Inferior parietal cortex (tissue), 1 donor: ENCODE data around the gene ZNF396.

Experiments used
- DNase-seq: peaks from one replicate; pipeline ENCODE4 v3.0.0-alpha.2; 2016; ENCODE audit errors: extremely low spot score

ZNF396 gene

GRCh38 chr18:35376742-35377695, at the start of gene ZNF396:
Gene ZNF396 (minus strand): TSS chr18:35377337. CDS start chr18:35374292, 3,045 bp downstream.
- peak; percentile 45 for DNase-seq

GRCh38 chr18:35426786-35427185, 49.6 kb upstream of the ZNF396 start:
- no peak for DNase-seq

- no peak for DNase-seq
Observed at GRCh38 chr18:35424356-35424755, 47.2 kb upstream of the ZNF396 start.

GRCh38 chr18:35422237-35422636, 45.1 kb upstream of the ZNF396 start:
- no peak for DNase-seq

- no peak for DNase-seq
Observed at GRCh38 chr18:35418610-35419009, 41.5 kb upstream of the ZNF396 start.

- DNase-seq, result no peak
Observed at GRCh38 chr18:35417223-35417622, 40.1 kb upstream of the ZNF396 start.

- peak; percentile 22 for DNase-seq
Observed at GRCh38 chr18:35415511-35416073, 38.5 kb upstream of the ZNF396 start.

- DNase-seq, result no peak
Observed at GRCh38 chr18:35413163-35413511, 36.0 kb upstream of the ZNF396 start.

GRCh38 chr18:35411625-35412351, 34.7 kb upstream of the ZNF396 start:
- no peak for DNase-seq

- no peak for DNase-seq
Observed at GRCh38 chr18:35410561-35410960, 33.4 kb upstream of the ZNF396 start.

- DNase-seq, result no peak
Observed at GRCh38 chr18:35409911-35410310, 32.8 kb upstream of the ZNF396 start.

GRCh38 chr18:35408843-35409261, 31.7 kb upstream of the ZNF396 start:
- no peak for DNase-seq

- DNase-seq, result peak; percentile 90
Observed at GRCh38 chr18:35407871-35408481, 30.8 kb upstream of the ZNF396 start.

GRCh38 chr18:35406666-35407065, 29.5 kb upstream of the ZNF396 start:
- no peak for DNase-seq

GRCh38 chr18:35397976-35398375, 20.8 kb upstream of the ZNF396 start:
- DNase-seq, result no peak

- DNase-seq, result no peak
Observed at GRCh38 chr18:35393716-35394115, 16.6 kb upstream of the ZNF396 start.

GRCh38 chr18:35392375-35392774, 15.2 kb upstream of the ZNF396 start:
- no peak for DNase-seq

- DNase-seq, result no peak
Observed at GRCh38 chr18:35390951-35391700, 14.0 kb upstream of the ZNF396 start.

GRCh38 chr18:35389095-35389618, 12.0 kb upstream of the ZNF396 start:
- DNase-seq, result peak; percentile 67

GRCh38 chr18:35387152-35387571, 10.0 kb upstream of the ZNF396 start:
- DNase-seq, result no peak

GRCh38 chr18:35386600-35387100, 9.5 kb upstream of the ZNF396 start:
- peak; percentile 90 for DNase-seq
